C1 segment of cervical spinal cord (tissue), 14 donors: ENCODE measurements around the gene SLC38A2.
"Not testable (repeated sequence)": the region's sequence is repeated elsewhere in the genome, so short reads cannot be mapped to it uniquely, and the experiment has no call there.

Source experiments
- DNase-seq, 14 donors: peaks; one replicate each; lab custom pipeline; 2025; lab: John Stamatoyannopoulos, UW

Gene SLC38A2

DNA sequence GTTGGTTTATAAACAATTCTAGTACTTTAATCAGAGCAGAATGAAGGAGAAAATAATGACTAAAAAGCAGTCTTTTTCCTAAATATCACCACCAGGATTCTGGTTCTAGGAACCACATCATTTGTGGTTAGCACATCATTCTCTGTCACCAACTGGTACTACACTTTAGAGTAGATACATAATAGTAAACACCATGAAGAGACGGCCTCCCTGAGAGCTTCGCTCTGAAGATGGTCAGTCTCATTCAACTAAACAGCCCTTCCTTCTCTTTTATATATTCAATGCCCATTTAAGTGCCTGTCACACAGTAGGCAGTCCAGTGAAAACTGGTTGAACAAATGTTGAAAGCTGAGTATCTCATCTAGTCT lies 10.9 kb downstream of the SLC38A2 start:
- DNase-seq: no peak

DNA sequence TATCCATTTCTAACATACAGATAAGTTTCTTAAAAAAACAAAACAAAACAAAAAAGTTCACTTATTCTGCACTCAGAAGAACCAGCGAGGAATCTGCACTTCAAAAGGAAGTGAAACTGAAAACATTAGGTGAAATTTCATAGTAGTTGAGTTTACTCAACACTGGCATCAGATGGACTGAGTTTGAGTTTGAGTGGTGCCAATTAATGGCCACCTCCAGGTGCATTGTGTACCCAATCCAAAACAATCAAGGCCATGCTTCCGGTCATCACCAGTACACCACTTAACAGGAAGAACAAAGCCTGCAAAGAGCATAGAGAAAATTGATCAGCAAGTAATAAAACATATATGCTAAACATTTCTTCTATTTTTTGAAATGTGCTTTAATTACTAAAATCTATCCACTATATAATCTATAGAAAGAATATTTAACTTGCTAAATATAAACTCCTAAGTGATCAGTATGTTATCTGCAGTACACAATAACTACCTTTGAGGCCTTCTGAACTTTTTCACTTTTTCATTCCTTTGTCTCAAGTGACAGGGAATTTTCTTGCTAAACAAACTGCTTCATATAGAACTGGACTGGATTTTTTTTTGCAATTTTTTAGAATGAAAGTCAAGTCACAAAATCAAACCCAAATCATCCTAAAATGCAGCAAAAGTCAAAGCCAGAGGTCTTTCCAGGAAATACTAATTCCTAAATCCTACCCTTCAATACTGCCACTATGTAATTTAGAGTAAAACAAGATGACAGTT lies 11.5 kb downstream of the SLC38A2 start:
- DNase-seq: no peak

DNA sequence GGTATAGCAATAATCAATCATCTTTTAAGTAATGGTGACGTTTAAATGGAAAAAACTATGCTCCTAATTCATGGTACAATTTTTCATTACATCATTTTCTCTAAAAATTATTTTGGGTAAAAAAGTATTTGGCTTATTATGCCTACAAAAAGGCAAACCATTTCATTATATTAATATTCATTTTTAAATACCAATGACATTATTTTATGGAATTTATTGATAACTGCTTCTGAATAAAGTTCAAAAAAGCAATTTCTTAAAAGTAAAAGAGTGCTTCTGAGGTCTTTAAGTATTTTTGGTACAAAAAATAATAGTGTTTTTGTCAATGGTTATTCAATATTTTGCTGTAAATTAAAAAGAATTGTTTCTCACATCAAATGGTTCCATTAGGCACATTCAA lies 12.2 kb downstream of the SLC38A2 start:
- DNase-seq: no peak

DNA sequence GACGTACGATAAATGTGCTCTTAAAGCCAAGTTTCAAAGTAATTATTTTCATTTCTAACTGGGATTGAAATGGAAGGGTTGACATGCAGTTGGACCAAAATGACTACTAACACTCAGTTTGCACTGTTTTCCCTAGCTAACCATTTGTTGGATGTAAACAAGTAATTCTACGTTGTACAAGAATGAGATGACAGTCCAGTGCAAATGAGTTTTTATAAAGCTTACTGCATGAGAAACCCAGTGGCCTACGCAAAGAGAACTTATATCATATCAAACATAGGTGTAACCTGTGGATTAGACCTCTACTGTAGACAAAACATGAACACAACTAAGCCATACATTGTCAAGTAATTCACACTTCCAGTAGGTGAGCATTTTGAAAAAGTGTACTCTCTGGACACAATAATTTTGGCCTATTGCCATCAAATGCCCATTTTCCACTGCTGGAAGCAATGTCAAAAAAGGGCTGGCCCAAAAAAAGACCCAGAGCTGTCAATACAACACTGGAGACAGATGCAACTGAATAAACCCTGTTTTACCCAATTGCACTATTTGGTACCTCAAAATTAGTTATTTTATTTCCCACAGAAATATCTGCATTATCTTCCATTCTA lies 12.8 kb downstream of the SLC38A2 start:
- no peak for DNase-seq

DNA sequence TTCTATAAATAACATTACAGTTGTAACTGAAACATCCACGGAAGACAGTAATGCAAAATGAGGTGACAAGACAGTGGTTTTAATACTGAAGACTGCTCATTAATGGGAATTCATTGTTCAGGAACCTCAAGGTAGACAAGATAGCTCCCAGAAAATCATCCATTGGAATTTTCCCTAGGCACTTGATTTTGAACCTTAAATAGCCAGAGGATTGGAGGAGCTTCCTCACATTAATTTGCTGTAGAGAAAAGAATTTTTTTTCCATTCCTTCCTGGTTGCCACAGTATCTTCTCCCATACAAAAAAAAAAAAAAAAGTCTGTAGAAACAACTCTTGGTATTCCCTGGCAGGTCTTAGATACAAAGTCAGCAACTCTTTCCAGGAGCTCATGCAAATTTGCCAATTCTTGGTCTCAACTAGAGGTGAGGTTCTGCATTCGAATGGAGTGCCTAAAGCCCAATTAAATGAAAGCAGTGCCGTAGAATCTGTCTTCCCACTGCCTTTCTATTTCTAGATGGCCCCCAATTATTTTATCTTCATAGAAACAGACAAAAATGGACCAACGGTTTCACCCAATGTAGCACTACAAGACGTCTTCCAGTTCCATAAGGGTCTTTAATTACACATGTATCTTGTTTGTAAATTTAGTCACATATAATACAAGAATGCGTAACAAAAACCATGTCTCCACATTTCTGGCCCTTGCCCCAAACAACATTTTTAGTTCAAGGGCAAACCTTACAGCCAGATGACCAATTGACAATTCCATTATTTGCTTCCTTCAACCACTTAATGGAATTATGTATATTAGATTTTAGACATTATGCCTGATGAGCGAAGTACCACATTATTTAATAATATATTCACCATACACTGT lies 13.5 kb downstream of the SLC38A2 start:
- no peak for DNase-seq

DNA sequence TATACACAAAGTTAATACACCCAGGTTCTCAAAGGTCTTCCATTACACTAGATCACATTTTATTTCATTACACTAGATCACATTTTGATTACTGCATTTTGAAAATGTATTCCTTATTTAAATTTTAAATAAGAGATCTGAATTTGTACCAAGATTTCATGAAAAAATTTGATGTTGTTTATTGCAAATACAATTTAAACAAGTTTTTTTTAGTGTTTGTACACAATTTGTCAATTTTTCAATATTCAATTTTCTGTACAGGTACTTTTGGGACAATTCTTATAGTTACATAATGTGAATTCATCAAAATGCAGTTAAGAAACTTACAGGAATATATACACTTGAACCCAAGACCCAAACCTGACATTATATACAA lies 14.3 kb downstream of the SLC38A2 start:
- DNase-seq: no peak

DNA sequence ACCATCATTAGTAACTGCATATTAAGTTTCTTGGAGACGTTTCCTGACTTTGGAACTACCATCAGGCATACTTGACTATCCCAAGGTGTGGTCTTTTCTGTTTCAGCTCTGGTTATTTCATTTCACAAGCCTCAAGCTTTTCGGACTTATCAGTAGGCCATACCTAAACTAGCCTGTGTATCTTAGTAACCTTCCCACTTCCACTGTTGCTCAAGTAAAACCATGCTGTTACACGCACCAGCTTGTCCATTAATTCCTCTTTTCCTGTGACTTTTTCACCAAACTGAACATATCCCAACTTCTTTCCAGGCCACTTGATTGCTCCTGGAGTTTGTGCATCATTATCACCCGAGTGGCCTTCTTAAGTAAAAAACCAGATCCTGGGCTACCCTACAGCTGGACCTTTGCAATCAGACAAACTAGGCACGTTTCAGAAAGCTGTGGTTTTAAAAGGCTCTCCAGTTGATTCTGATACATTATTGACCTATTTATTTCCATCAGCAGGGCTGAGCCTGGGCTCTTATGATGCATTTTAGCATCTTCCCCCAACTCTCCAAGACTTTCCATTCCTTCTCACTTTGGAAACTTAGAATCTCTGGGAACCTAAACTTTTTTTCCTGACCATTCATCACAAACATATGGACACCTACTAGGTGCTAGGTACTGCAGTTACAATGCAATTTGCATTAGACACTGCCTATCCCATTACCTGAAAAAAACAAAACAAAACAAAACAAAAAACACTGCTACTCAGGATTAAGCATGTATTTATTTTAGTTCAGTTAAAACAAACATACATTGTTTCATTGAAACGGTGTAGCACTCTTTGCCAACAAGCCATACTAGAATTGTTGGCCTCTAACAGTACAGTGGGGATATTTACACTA lies 14.9 kb downstream of the SLC38A2 start:
- DNase-seq: no peak

DNA sequence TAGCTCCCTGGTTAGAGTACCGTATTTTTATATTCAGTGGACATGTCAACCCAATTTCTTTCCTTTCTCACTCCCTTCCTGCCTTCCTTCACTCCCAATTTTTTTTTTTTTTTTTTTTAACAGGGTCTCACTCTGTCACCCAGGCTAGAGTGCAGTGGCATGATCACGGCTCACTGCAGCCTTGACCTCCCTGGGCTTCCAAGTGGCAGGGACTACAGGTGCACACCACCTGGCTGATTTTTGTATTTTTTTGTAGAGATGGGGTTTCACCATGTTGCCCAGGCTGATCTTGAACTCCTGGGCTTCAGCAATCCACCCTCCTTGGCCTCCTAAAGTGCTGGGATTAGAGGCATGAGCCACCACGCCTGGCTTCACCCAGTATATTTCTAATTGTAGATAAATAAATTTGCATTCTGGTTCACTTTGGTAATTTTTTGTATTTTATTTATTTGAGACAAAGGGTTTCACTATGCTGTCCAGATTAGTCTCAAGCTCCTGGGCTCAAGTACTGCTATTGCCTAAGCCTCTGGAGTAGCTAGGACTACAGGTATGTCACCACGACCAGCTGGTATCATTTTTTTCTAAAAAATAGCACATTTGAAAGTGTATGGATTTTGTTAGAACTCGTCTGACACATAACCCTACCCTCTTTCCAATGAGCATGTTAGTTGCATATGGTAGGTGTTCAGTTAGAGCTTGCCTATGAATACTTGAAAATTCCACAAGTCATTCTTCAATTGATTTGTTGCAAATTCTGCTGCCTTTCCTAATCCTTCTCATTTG lies 15.7 kb downstream of the SLC38A2 start:
- DNase-seq: no peak

DNA sequence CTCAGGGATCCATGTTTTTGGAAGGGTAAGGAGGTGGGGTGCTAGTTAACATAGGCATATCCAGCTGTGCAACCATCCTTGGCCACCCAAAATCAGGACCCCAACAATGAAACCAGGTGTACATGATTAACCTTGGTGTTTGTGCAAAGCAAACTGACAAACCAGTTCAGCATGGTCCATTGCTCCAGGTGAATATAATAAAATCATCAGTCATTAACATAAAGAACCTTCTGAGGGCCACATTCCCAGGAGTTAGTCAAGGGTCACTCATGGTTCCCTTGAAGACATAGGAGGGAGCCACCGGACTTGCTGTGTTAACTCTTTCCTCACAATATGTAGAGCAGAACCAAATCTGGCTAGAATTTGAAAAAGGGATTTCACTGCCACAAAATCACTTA lies 17.8 kb downstream of the SLC38A2 start:
- no peak for DNase-seq

DNA sequence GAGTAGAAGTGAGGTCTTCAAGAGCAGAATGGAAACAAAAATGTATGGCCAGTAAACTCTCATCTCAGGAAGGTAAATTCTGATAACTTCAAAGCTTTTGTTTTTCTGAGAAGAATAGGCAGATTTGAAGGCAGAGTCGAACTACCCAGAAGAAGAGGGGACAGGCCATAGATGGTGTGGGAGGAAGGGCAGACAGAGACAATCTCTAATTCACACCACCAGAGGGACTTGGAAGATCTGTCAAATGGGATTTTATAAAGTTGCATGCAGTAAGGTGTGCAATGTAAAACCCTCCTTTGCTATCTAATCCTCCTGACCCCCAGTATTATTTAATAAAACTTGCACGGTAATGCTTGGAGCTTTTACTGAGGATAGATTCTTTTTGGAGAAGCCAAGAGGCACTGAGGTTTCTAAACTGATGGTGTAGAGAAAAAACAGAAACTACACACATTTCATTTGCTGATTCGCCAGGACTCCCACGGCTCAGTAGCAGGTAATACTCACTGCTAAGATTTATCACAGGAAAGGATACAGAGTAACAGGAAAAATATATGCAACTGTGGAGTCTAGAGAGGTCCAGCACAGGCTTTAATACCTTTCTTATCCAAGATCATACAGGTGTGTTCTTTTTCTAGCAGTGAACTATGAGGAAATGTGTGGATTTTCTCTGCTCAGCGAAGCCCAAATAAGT lies 18.3 kb downstream of the SLC38A2 start:
- no peak for DNase-seq

DNA sequence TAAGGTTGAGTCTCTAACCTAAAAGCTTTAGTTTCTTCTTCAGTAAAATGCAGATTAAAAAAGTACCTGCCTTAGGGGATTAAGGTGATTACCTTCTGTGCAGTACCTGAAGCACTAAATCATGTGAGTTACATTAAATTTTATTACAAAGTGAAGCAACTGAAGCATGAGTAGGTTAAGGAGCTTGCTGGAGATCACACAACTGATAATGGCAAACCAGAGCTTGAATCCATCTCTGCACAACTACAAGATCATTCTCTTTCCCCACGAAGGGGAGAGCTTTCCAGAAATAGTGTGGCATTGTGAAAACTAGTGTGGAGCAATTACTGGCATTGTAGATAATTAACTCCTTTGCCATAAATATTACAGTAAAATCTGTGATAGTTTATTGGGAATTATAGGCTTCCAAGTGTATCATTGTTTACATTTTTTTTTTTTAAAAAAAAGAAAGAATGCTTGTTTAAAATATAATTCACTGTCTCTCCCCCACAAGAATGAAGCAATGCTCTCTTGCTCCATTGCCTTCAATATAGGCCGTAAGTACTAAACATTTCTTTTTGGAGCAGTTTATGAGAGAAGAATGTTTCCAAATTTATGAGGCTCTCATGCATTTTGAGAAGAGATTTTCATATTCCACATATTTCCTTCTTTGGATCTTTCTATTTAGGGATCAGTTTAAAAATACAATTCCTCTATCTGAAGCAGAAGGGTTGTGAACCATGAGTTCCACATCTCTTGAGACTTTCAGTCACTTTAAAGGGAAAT lies 20.5 kb downstream of the SLC38A2 start:
- DNase-seq: no peak

DNA sequence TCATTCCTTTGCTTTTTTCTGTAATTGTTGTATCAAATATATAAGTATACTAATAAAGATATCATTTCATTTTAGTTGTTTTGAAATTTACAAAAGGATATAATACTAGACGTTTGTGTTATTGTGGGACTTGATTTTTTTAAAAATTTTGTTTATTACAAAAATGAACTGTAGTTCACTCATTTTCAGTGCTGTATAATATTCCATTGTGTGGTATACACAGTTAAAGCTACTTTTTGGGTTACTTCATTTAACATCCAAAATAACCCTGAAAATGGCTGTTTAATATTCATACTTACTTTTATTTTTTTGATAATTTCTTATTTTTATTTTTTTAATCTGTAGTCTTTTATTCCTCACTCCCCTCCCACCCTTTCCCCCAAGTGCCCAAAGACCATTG lies 21.4 kb downstream of the SLC38A2 start:
- no peak for DNase-seq

DNA sequence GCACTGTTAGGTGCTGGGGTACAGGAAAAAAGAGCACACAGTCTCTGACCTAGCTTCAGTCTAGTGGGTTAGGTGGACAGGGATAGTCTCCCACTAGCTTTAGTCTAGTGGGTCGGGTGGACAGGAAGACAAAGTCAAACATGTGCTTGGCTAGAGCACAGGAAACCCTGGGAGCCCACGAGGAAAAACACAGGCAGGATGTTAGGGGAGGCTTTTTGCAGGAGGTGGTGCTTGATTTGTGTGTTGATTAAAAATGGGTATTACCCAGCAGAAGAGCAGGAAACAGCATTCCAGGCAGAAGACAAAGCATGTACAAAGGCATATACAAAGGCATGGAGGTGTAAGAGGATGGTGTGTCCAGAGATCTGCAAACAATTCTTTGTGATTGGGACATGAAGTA lies 23.3 kb downstream of the SLC38A2 start:
- no peak for DNase-seq

DNA sequence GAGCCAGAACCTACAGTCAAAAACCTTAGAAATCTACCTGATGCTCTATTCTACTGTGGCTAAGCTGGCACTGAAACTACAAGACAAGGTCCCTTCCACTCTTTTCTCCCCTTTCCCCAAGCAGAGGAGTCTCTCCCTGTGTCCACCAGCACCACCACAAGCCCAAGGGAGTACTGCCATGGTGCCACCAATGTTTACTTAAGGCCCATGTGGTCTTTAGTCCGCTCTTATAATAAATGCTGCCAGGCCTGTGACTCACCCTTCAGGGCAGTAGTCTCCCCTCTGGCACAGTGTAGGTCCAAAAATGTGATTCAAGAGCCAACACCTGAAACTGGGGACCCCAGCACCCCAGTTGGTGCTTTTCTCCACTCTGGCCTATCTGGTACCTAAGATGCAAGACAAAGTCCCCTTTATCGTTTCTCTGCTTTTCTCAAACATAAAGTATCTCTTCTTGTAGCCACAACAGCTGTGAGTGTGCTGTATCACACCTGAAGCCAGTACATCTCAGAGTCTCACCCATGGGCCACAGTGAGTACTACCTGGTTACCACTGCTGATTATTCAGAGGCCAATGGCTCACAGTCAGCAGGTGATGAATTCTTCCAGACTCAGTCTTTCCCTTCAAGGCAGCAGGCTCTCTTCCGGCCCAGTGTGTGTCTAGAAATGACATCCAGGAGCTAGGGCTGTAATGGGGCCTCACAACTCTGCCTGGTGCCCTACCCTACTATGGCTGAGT lies 29.3 kb downstream of the SLC38A2 start:
- no peak for DNase-seq

DNA sequence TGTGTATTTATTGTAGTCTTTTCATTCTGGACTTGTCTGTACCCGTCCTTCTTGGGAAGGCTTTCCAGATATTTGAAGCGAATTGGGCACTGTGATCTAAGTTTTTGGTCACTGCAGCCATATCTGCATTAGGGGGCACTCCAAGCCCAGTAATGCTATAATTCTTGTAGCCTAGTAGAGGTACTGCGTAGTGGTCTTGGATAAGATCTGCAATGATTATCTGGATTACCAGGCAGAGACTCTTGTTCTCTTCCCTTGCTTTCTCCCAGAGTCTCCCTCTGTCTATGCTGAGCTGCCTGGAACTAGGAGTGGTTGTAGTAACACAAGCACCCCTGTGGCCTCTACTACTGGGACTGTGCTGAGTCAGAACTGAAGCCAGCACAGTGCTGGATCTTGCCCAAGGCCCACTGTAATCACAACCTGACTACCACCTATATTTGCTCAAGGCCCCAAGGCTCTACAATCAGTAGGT lies 30.0 kb downstream of the SLC38A2 start:
- peak in 5 of 14 donors; percentile 2 to 28 (median 6) for DNase-seq

DNA sequence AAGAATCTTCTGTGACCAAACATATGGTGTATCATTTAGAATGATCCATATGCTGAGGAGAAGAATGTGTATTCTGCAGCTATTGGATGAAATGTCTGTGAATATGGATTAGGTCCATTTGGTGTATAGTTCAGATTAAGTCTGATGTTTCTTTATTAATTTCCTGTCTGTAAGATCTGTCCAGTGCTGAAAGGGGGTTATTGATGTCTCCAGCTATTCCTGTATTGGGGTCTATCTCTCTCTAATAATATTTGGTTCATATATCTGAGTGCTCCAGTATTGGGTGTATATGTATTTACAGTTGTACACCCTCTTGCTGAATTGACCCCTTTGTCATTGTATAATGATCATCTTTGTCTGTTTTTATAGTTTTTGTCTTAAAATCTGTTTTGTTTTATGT lies 33.5 kb downstream of the SLC38A2 start:
- no peak for DNase-seq

DNA sequence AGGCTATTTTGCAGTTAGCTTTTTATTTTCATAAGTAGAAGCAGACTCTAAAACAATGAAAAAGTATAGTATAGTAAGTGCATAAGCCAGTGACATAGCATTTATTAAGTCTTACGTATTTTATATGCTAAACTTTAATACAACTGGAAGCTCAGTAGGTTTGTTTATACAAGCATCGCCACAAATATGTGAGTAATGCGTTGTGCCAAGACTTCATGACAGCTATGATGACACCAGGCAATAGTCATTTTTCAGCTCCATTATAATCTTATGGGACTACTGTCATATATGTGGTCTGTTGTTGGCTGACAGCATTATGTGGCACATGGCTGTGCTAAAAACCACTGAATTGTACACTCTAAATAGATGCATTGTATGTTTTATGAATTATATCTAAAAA lies 40.3 kb downstream of the SLC38A2 start:
- DNase-seq: no peak

DNA sequence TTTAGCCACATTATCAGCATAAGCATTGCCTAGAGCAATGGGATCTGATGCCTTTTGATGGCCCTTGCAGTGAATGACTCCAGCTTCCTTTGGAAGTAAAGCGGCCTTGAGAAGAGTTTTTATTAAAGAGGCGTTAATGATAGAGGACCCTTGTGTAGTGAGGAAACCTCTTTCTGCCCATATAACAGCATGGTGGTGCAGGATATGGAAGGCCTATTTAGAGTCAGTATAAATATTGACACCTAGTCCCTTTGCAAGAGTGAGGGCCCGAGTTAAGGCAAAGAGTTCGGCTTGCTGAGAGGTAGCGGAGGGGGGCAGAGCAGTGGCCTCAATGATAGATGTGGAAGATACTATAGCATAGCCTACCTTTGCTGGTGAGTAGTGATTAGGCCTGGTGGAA lies 47.5 kb downstream of the SLC38A2 start:
- not testable (repeated sequence) for DNase-seq

DNA sequence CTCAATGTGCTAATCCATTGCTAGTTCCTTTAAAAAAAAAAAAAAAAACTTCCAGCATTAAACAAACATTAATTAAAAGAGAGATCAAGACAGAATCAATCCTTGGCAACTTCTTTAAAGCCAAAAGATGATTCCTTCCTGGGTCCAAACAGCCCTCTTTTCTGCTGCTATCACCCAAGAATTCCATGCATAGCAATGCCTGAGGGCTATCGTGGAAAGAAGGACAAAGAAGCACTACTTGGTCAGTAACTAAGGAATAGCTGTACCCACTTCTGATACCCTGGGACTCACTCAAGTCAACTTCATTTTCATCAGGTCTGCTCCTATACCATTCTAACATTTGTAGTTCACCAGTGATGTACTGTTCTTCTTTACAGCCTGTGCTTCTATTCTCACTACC lies 51.8 kb downstream of the SLC38A2 start:
- DNase-seq: no peak
